CD4-positive, alpha-beta memory T cell (primary cell): ENCODE measurements around the gene UTP18. TPM values are rescaled to one million over a fixed set of nuclear protein-coding genes. Genes with fewer than 3 reads are reported as not detected.
A peak's percentile ranks its signal among the peaks of the same experiment; 100 is the strongest.

Source experiments
- CTCF ChIA-PET: fragments of 350-600 bp; sonication (Branson Sonifier 250); formaldehyde crosslinking; loops from one replicate; lab custom pipeline; 2021; ENCODE audit warnings: inconsistent platforms; ENCODE audit not compliant: partially characterized antibody; lab: Charles Lee
- POLR2A ChIA-PET: fragments of 350-600 bp; sonication (Branson Sonifier 250); formaldehyde crosslinking; loops from one replicate; lab custom pipeline; 2021; ENCODE audit not compliant: partially characterized antibody; lab: Charles Lee
- DNase-seq, 5 donors: peaks; one replicate each; pipeline versions ENCODE4 v3.0.0 to v3.0.0-alpha.2; 2020 to 2022; ENCODE audit warnings: mixed read lengths in 1 of 5
- H3K27ac ChIP-seq: one replicate; pipeline ENCODE4 v1.7.0; 2013; ENCODE audit warnings: low read depth, low read length
- H3K27me3 ChIP-seq: 2 replicates; pipeline ENCODE4 v1.7.0; 2013; ENCODE audit warnings: mild to moderate bottlenecking, low read length, moderate library complexity; ENCODE audit not compliant: insufficient read depth
- H3K36me3 ChIP-seq: 2 replicates; pipeline ENCODE4 v1.7.0; 2013; ENCODE audit warnings: mild to moderate bottlenecking, low read length, moderate library complexity; ENCODE audit not compliant: insufficient read depth
- H3K4me1 ChIP-seq: 2 replicates; pipeline ENCODE4 v1.7.0; 2013; ENCODE audit warnings: mild to moderate bottlenecking, low read length, moderate library complexity; ENCODE audit not compliant: insufficient read depth
- H3K4me3 ChIP-seq, 2 donors: one replicate each; pipeline ENCODE4 v1.7.0; 2013; ENCODE audit warnings: low read length in 2 of 2, mild to moderate bottlenecking in 1 of 2
- H3K9me3 ChIP-seq, 2 donors: one replicate each; pipeline ENCODE4 v1.7.0; 2013; ENCODE audit warnings: low read length in 2 of 2, control low read depth in 1 of 2; ENCODE audit not compliant: control insufficient read depth in 1 of 2
- H3K27ac Mint-ChIP-seq, 7 donors: one replicate each; pipeline ENCODE4 v1.8.0; 2020 to 2021; ENCODE audit warnings: mixed read lengths in 7 of 7, mild to moderate bottlenecking in 6 of 7, inconsistent platforms in 3 of 7, moderate library complexity in 3 of 7
- H3K27me3 Mint-ChIP-seq, 2 donors: one replicate each; pipeline ENCODE4 v1.8.0; 2020 to 2021; ENCODE audit warnings: mixed read lengths in 2 of 2
- H3K36me3 Mint-ChIP-seq, 2 donors: one replicate each; pipeline ENCODE4 v1.8.0; 2020 to 2021; ENCODE audit warnings: mixed read lengths in 2 of 2, inconsistent platforms in 1 of 2, mild to moderate bottlenecking in 1 of 2
- H3K4me1 Mint-ChIP-seq, 4 donors: one replicate each; pipeline ENCODE4 v1.8.0; 2020 to 2021; ENCODE audit warnings: mixed read lengths in 4 of 4, mild to moderate bottlenecking in 1 of 4
- H3K4me3 Mint-ChIP-seq, 8 donors: one replicate each; pipeline ENCODE4 v1.8.0; 2020 to 2021; ENCODE audit warnings: mixed read lengths in 8 of 8, mild to moderate bottlenecking in 7 of 8, moderate library complexity in 6 of 8, inconsistent platforms in 3 of 8
- H3K9me3 Mint-ChIP-seq, 8 donors: one replicate each; pipeline ENCODE4 v1.8.0; 2020 to 2021; ENCODE audit warnings: mixed read lengths in 8 of 8, mild to moderate bottlenecking in 5 of 8, inconsistent platforms in 3 of 8, moderate library complexity in 1 of 8
- intact Hi-C: fragments of 100-400 bp; cut with micrococcal nuclease; formaldehyde crosslinking; loops from one replicate; pipeline ENCODE4 v1.15.1; 2023
- polyA plus RNA-seq, 2 donors: library from polyadenylated mRNA; unstranded; fragments of 300-500 nt; fragmentation: Illumina TruSeq; gene quantifications; one replicate each; pipeline ENCODE4 v1.2.3, GENCODE V29; 2021
- total RNA-seq, 2 experiments: library from RNA; stranded (reverse); gene quantifications; one replicate each; pipeline ENCODE4 v1.2.3, GENCODE V29; 2021

UTP18 gene
- total and polyA plus RNA-seq, 4 experiments from 2014 or later = 44.0 to 54.9 (median 46.2) TPM

DNA sequence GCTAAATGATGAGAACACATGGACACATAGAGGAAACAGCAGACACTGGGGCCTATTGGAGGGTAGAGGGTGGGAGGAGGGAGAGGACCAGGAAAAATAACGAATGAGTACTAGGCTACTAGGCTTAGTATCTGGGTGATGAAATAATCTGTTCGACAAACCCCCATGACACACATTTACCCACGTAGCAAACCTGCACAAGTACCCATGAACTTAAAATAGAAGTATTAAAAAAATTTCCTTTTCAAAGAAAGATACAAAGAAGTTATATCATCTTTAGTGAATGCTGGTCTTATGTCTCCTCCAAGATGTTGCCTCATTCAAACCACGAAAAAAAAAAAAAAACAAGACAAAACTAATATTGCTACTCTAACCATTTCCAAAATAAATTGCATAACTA is 32.2 kb upstream of the UTP18 start:
- Mint-ChIP-seq H3K27ac (peak overlapping the region in 1 of 7 donors; percentile 22), H3K27me3 (no peaks in the 10 kb centered on the region), H3K36me3 (peaks cover 18 to 23% of the 10 kb centered on the region in 2 donors), H3K4me3 (no peak overlapping the region), H3K4me1 (peaks cover 21 to 43% (median 36%) of the 10 kb centered on the region in 4 donors), H3K9me3 (no peaks in the 10 kb centered on the region)
- H3K4me1 ChIP-seq = peaks cover 14% of the 10 kb centered on the region
- no peak for DNase-seq
- no peak overlapping the region for H3K27ac ChIP-seq
- ChIA-PET POLR2A (no interaction called here), CTCF (no interaction called here)
- no peaks in the 10 kb centered on the region for H3K9me3 ChIP-seq
- no peaks in the 10 kb centered on the region for H3K27me3 ChIP-seq
- no peaks in the 10 kb centered on the region for H3K36me3 ChIP-seq
- intact Hi-C loops = no loop called here
- H3K4me3 ChIP-seq = no peak overlapping the region

DNA sequence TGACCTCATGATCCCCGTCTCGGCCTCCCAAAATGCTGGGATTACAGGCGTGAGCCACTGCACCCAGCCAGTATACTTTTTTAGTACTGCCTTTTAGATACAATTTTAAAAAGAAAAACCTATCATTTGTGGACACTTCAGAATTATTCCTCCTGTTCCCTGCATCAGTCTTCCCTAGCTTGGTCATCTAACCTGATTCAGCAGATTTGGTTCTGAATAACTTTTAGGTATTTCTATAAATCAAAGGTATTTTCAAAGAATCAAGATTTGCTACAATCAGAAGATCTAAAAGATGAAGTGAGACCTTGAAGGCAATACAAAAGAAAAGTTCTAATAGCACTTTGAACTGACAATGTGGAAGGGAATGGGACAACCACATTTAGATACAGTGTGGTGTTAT is 30.5 kb upstream of the UTP18 start:
- DNase-seq = no peak
- no peaks in the 10 kb centered on the region for H3K36me3 ChIP-seq
- Mint-ChIP-seq H3K27ac (no peak overlapping the region), H3K9me3 (no peaks in the 10 kb centered on the region), H3K27me3 (no peaks in the 10 kb centered on the region), H3K4me1 (peaks cover 19 to 40% (median 33%) of the 10 kb centered on the region in 4 donors), H3K4me3 (no peak overlapping the region), H3K36me3 (peaks cover 8 to 12% of the 10 kb centered on the region in 2 donors)
- CTCF ChIA-PET = no interaction called here
- intact Hi-C loops = no loop called here
- no peak overlapping the region for H3K4me3 ChIP-seq
- H3K9me3 ChIP-seq = no peaks in the 10 kb centered on the region
- POLR2A ChIA-PET = no interaction called here
- no peak overlapping the region for H3K27ac ChIP-seq
- H3K27me3 ChIP-seq = no peaks in the 10 kb centered on the region
- peaks cover 6% of the 10 kb centered on the region for H3K4me1 ChIP-seq

- peaks cover 17 to 37% (median 30%) of the 10 kb centered on the region in 4 donors for H3K4me1 Mint-ChIP-seq
- H3K27me3 Mint-ChIP-seq = no peaks in the 10 kb centered on the region
- CTCF ChIA-PET = no interaction called here
- H3K36me3 ChIP-seq = no peaks in the 10 kb centered on the region
- H3K36me3 Mint-ChIP-seq = peaks cover 6 to 7% of the 10 kb centered on the region in 2 donors
- H3K27ac Mint-ChIP-seq = peak overlapping the region in 2 of 7 donors; percentile 8 to 82
- no peak overlapping the region for H3K27ac ChIP-seq
- intact Hi-C loops = no loop called here
- H3K4me1 ChIP-seq = peaks cover 5% of the 10 kb centered on the region
- no peak overlapping the region for H3K4me3 Mint-ChIP-seq
- no peaks in the 10 kb centered on the region for H3K27me3 ChIP-seq
- no peak overlapping the region for H3K4me3 ChIP-seq
- H3K9me3 ChIP-seq = no peaks in the 10 kb centered on the region
- no peak for DNase-seq
- POLR2A ChIA-PET = no interaction called here
- no peaks in the 10 kb centered on the region for H3K9me3 Mint-ChIP-seq
Observed at GRCh38 chr17:51230306-51230705, 30.0 kb upstream of the UTP18 start.

GRCh38 chr17:51231999-51232398 is 28.3 kb upstream of the UTP18 start:
- peaks cover 6% of the 10 kb centered on the region in 2 donors for H3K36me3 Mint-ChIP-seq
- no peak overlapping the region for H3K4me3 Mint-ChIP-seq
- H3K4me1 Mint-ChIP-seq = peaks cover 17 to 41% (median 35%) of the 10 kb centered on the region in 4 donors
- Histone ChIP-seq H3K27me3 (no peaks in the 10 kb centered on the region), H3K4me1 (peaks cover 5% of the 10 kb centered on the region), H3K4me3 (no peak overlapping the region), H3K36me3 (no peaks in the 10 kb centered on the region), H3K9me3 (no peaks in the 10 kb centered on the region), H3K27ac (no peak overlapping the region)
- DNase-seq = no peak
- no peaks in the 10 kb centered on the region for H3K9me3 Mint-ChIP-seq
- intact Hi-C loops = no loop called here
- H3K27ac Mint-ChIP-seq = peak overlapping the region in 2 of 7 donors; percentile 1 to 62
- CTCF ChIA-PET = no interaction called here
- POLR2A ChIA-PET = no interaction called here
- no peaks in the 10 kb centered on the region for H3K27me3 Mint-ChIP-seq

- DNase-seq = no peak
- POLR2A ChIA-PET = no interaction called here
- H3K9me3 Mint-ChIP-seq = no peaks in the 10 kb centered on the region
- no peaks in the 10 kb centered on the region for H3K27me3 Mint-ChIP-seq
- Histone ChIP-seq H3K4me3 (no peak overlapping the region), H3K27ac (no peak overlapping the region), H3K36me3 (no peaks in the 10 kb centered on the region), H3K27me3 (no peaks in the 10 kb centered on the region), H3K9me3 (no peaks in the 10 kb centered on the region), H3K4me1 (peaks cover 13% of the 10 kb centered on the region)
- H3K36me3 Mint-ChIP-seq = peaks cover 6 to 9% of the 10 kb centered on the region in 2 donors
- peaks cover 26 to 57% (median 47%) of the 10 kb centered on the region in 4 donors for H3K4me1 Mint-ChIP-seq
- intact Hi-C loops = no loop called here
- no peak overlapping the region for H3K4me3 Mint-ChIP-seq
- CTCF ChIA-PET = no interaction called here
- no peak overlapping the region for H3K27ac Mint-ChIP-seq
Observed at GRCh38 chr17:51234162-51234561, 26.2 kb upstream of the UTP18 start.

- ChIA-PET POLR2A (no interaction called here), CTCF (no interaction called here)
- no peak for DNase-seq
- no peaks in the 10 kb centered on the region for H3K27me3 Mint-ChIP-seq
- H3K36me3 ChIP-seq = no peaks in the 10 kb centered on the region
- peaks cover 2 to 3% of the 10 kb centered on the region in 2 donors for H3K36me3 Mint-ChIP-seq
- no peaks in the 10 kb centered on the region for H3K9me3 Mint-ChIP-seq
- no peaks in the 10 kb centered on the region for H3K9me3 ChIP-seq
- peak overlapping the region in 4 of 7 donors; percentile 10 to 74 (median 50) for H3K27ac Mint-ChIP-seq
- H3K4me3 Mint-ChIP-seq = peak overlapping the region; percentile 2 to 67 (median 50)
- peaks cover 12% of the 10 kb centered on the region for H3K4me1 ChIP-seq
- peaks cover 26 to 63% (median 47%) of the 10 kb centered on the region in 4 donors for H3K4me1 Mint-ChIP-seq
- intact Hi-C loops = no loop called here
- H3K27ac ChIP-seq = no peak overlapping the region
- H3K27me3 ChIP-seq = no peaks in the 10 kb centered on the region
- no peak overlapping the region for H3K4me3 ChIP-seq
Observed at GRCh38 chr17:51238255-51238887, 22.0 kb upstream of the UTP18 start.

DNA sequence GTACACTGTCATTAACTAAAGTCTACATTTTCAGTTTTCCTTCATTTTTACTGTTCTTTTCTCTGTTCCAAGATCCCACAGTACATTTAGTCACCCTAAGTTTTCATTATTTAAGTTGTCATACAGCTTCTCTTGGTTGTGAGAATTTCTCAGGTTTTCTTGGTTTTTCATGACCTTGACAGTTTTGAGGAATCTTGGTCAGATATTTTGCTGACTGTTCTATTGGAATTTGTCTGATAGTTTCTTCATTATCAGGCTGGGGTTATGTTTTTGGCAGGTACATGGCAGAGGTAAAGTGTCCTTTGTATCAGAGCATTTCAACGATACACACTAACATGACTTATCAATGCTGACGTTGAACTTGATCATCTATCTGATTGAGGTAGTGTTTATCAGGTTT is 20.1 kb upstream of the UTP18 start:
- Histone ChIP-seq H3K27ac (no peak overlapping the region), H3K27me3 (no peaks in the 10 kb centered on the region), H3K36me3 (no peaks in the 10 kb centered on the region), H3K4me3 (no peak overlapping the region), H3K4me1 (peaks cover 12% of the 10 kb centered on the region), H3K9me3 (no peaks in the 10 kb centered on the region)
- Mint-ChIP-seq H3K36me3 (peaks cover 3 to 8% of the 10 kb centered on the region in 2 donors), H3K9me3 (no peaks in the 10 kb centered on the region), H3K4me1 (peaks cover 30 to 70% (median 52%) of the 10 kb centered on the region in 4 donors), H3K27me3 (no peaks in the 10 kb centered on the region), H3K27ac (no peak overlapping the region), H3K4me3 (no peak overlapping the region)
- intact Hi-C loops = no loop called here
- ChIA-PET CTCF (no interaction called here), POLR2A (no interaction called here)
- no peak for DNase-seq
